Cardiac muscle cell (in vitro differentiated cells and primary cell): ENCODE data around the gene CDKL2. TPM values are rescaled to one million over a fixed set of nuclear protein-coding genes. Genes with fewer than 3 reads are reported as not detected.

Experiments
- DNase-seq, 2 donors: peaks; one replicate each; pipeline versions ENCODE4 v3.0.0 to v3.0.0-alpha.2; 2010 to 2017; ENCODE audit warnings: low read depth in 1 of 2, low spot score in 1 of 2
- H3K27ac ChIP-seq: fragments of 200-600 bp; sonication (generic); 2 replicates; pipeline ENCODE4 v1.5.1; 2016
- H3K27me3 ChIP-seq: fragments of 200-600 bp; sonication (generic); 2 replicates; pipeline ENCODE4 v1.6.0; 2016; ENCODE audit warnings: control low read depth
- H3K36me3 ChIP-seq: fragments of 200-600 bp; sonication (generic); 2 replicates; pipeline ENCODE4 v1.5.1; 2016; ENCODE audit warnings: control low read depth
- H3K4me1 ChIP-seq: fragments of 200-600 bp; sonication (generic); 2 replicates; pipeline ENCODE4 v1.8.1; 2017; ENCODE audit warnings: low read depth, mild to moderate bottlenecking, mixed run types
- H3K4me3 ChIP-seq: fragments of 200-600 bp; sonication (generic); 2 replicates; pipeline ENCODE4 v1.5.1; 2016; ENCODE audit warnings: mild to moderate bottlenecking
- H3K9me3 ChIP-seq: fragments of 200-600 bp; sonication (generic); 2 replicates; pipeline ENCODE4 v1.5.1; 2017; ENCODE audit warnings: low read depth, mild to moderate bottlenecking, control low read depth
- polyA plus RNA-seq: library from polyadenylated mRNA; unstranded; fragments of >200 nt; fragmentation: Nextera tagmentation; extraction: Ambion mirVana; gene quantifications from 2 replicates; pipeline ENCODE4 v1.2.1, GENCODE V29; 2016
- total RNA-seq: library from RNA; depleted of rRNA; stranded (reverse); fragments of >200 nt; gene quantifications from 2 replicates; pipeline ENCODE4 v1.2.3, GENCODE V29; 2016
- TF ChIP-seq, protein P1 (sequence below): IDR thresholded peaks from 2 replicates; pipeline ENCODE4 v1.5.1; 2012; ENCODE audit warnings: low read depth, mild to moderate bottlenecking, low read length

CDKL2 gene
- total and polyA plus RNA-seq, 2 experiments from 2014 or later, result 2.5 to 4.4 TPM

DNA sequence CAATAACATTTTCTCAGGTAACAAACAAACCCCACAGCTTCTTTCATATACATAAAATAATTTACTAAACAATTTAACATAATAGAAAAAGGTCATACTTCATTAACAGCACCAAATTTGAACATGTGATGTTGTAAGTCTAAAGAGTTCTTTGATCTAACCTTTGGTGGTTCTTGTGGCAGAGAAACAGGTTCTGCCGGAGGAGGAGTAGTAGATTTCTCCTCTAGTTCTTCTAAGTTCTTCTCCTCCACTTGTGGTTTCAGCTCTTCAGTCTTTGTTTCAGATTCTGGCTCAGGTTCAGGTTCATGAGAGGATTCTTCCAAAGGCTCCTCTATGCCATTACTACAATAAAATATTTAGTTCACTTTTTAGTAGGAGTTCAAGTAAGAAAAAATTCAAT is 24.6 kb upstream of the CDKL2 start:
- no peak overlapping the region for H3K4me3 ChIP-seq
- no peak for DNase-seq
- H3K9me3 ChIP-seq, result no peaks in the 10 kb centered on the region
- H3K36me3 ChIP-seq, result peaks cover 74% of the 10 kb centered on the region
- H3K27me3 ChIP-seq, result no peaks in the 10 kb centered on the region
- peak overlapping the region; percentile 77 for H3K27ac ChIP-seq
- TF ChIP-seq, protein P1, sequence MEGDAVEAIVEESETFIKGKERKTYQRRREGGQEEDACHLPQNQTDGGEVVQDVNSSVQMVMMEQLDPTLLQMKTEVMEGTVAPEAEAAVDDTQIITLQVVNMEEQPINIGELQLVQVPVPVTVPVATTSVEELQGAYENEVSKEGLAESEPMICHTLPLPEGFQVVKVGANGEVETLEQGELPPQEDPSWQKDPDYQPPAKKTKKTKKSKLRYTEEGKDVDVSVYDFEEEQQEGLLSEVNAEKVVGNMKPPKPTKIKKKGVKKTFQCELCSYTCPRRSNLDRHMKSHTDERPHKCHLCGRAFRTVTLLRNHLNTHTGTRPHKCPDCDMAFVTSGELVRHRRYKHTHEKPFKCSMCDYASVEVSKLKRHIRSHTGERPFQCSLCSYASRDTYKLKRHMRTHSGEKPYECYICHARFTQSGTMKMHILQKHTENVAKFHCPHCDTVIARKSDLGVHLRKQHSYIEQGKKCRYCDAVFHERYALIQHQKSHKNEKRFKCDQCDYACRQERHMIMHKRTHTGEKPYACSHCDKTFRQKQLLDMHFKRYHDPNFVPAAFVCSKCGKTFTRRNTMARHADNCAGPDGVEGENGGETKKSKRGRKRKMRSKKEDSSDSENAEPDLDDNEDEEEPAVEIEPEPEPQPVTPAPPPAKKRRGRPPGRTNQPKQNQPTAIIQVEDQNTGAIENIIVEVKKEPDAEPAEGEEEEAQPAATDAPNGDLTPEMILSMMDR, result no peak
- H3K4me1 ChIP-seq, result peaks cover 9% of the 10 kb centered on the region

DNA sequence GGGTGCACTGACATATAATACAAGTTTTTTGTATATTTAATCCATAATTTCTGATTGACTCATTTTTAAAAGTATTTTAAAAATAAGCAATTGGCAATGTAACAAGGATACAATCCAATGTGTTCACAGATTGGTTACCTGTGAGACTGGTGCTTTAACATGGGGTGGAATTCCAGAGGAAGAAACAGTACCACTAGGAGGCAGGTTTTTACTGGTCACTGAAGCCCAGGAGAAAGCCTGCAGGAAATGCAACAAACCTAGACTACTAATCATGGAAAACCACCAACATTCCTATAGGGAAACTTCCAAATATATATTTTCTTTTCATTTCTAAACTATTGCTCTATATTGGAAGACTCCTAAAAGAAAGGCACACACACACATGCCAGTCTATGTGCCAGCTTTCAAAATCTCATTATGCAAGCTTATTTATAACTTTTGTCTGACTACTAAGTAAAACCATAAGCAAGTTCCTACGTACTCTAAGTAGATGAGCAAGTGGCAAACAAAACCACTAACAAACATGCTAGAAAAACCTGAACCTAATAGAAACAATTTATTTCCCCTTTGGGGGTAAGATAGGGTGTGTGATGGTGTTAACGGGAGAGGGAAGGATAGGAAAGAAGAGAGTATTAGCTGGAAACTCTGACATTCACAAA is 23.6 kb upstream of the CDKL2 start:
- peaks cover 79% of the 10 kb centered on the region for H3K36me3 ChIP-seq
- H3K4me3 ChIP-seq, result no peak overlapping the region
- H3K4me1 ChIP-seq, result no peaks in the 10 kb centered on the region
- DNase-seq, result peak; percentile 51 to 60
- H3K27me3 ChIP-seq, result no peaks in the 10 kb centered on the region
- TF ChIP-seq, protein P1, result peak; percentile 62
- no peaks in the 10 kb centered on the region for H3K9me3 ChIP-seq
- peak overlapping the region; percentile 77 for H3K27ac ChIP-seq

DNA sequence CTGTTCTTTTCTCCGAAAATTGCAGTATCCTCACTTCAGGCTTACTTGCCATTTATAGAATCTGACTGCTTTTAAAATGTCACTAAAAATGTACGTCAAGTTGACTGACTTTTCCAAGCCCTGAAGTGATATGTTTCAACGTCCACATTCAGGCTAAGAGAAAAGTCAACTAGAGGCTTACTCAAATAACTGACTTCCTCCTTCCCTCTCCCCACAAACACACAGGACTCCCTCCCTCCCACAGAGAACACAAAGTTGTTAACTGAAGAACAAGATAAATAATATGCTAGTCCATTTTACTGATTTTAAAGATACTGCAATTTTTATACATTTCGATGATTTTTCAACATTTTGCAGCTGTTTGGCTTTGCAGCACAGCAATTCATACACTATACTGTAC is 13.8 kb upstream of the CDKL2 start:
- peak overlapping the region; percentile 69 for H3K27ac ChIP-seq
- peaks cover 47% of the 10 kb centered on the region for H3K36me3 ChIP-seq
- no peak for DNase-seq
- H3K9me3 ChIP-seq, result no peaks in the 10 kb centered on the region
- TF ChIP-seq, protein P1, result no peak
- H3K27me3 ChIP-seq, result no peaks in the 10 kb centered on the region
- H3K4me1 ChIP-seq, result peaks cover 7% of the 10 kb centered on the region
- no peak overlapping the region for H3K4me3 ChIP-seq

DNA sequence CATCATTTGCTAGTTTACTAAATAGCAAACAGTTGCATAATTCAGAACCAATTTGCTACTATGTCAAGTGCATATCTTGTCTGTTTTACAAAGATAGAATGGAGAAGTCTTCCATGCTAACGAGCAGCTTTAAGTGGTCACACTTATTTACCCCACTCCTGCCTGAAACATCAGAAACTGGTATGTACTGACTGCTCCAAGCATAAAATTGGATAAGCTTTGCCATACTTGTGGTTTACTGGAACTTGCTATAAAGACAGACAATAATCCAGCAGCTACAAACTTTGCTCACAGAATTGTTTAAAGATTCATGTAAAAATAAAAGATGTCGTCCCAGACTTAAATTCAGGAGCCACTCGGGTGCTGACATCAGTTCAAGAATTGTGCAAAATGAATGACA is 13.3 kb upstream of the CDKL2 start:
- Histone ChIP-seq H3K9me3 (no peaks in the 10 kb centered on the region), H3K27ac (peak overlapping the region; percentile 69), H3K4me3 (no peak overlapping the region), H3K27me3 (no peaks in the 10 kb centered on the region), H3K36me3 (peaks cover 47% of the 10 kb centered on the region), H3K4me1 (peaks cover 7% of the 10 kb centered on the region)
- TF ChIP-seq, protein P1, result no peak
- DNase-seq, result no peak

DNA sequence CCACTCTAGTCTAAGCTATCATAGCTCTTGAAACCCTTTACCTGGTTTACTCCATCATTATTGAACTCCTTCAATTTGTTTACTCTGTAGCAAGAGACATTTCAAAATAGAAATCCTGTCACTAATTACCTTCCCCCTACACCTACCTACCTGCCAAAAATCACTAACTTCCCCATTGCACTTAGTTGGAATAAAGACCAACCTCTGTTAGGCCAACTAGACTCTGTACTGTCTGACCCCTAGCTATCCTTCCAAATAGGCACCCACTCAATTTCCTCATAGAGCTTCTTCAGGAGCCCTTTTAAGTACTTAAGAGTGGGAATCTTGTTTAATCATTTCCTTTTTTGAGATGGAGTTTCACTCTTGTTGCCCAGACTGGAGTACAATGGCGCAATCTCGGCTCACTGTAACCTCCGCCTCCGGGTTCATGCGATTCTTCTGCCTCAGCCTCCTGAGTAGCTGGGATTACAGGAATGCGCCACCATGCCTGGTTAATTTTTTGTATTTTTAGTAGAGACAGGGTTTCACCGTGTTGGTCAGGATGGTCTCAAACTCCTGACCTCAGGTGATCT is 8.9 kb upstream of the CDKL2 start:
- H3K4me1 ChIP-seq, result peaks cover 1% of the 10 kb centered on the region
- H3K4me3 ChIP-seq, result no peak overlapping the region
- DNase-seq, result no peak
- H3K27ac ChIP-seq, result no peak overlapping the region
- H3K27me3 ChIP-seq, result no peaks in the 10 kb centered on the region
- H3K9me3 ChIP-seq, result no peaks in the 10 kb centered on the region
- TF ChIP-seq, protein P1, result no peak
- H3K36me3 ChIP-seq, result peaks cover 5% of the 10 kb centered on the region
